K562 (cell line): ENCODE data around the gene DGKA. TPM values are rescaled to one million over a fixed set of nuclear protein-coding genes. Genes with fewer than 3 reads are reported as not detected.

Experiments
- CHD7 ChIP-seq: fragments of 200-600 bp; sonication (generic); IDR thresholded peaks from one replicate; pipeline ENCODE4 v1.6.1; 2012; ENCODE audit warnings: mild to moderate bottlenecking, low read depth, low read length, inconsistent platforms
- KDM1A ChIP-seq, 2 experiments: fragments of 450-650 bp; IDR thresholded peaks; 2 replicates each; pipeline ENCODE4 v1.6.1; 2016; ENCODE audit warnings: mild to moderate bottlenecking in 2 of 2
- polyA plus RNA-seq, 8 experiments: library from polyadenylated mRNA; depleted of rRNA in 4 of 8; stranded (reverse) in 5 of 8; unstranded in 3 of 8; fragments of >200 nt; fragmentation: Nextera tagmentation in 2 of 8; fragmentation: Illumina TruSeq in 1 of 8; extraction: Ambion mirVana in 2 of 8; extraction: Trizol in 1 of 8; gene quantifications; 2 replicates each; pipeline versions ENCODE4 v1.2.1 to v1.2.3, GENCODE V29; 2011 to 2014; ENCODE audit warnings: inconsistent platforms in 1 of 8, missing spikeins in 1 of 8
- total RNA-seq, 7 experiments: library from RNA; depleted of rRNA in 6 of 7; stranded (reverse); fragments of >200 nt in 6 of 7; fragmentation: Illumina TruSeq in 2 of 7; extraction: Trizol in 2 of 7; gene quantifications; 2 replicates each; pipeline versions ENCODE4 v1.2.1 to v1.2.3, GENCODE V29; 2011 to 2021; ENCODE audit warnings: low replicate concordance in 1 of 7

DGKA gene
- total and polyA plus RNA-seq, 9 of the 15 experiments (the other 6 are each of a cell fraction or from before 2014, with no cell fraction given) = 3.4 to 12.4 (median 6.2) TPM

GRCh38 chr12:55925870-55926737 is 4.9 kb upstream of the DGKA start (continued):
- TF ChIP-seq CHD7 = no peak
- TF ChIP-seq KDM1A (IDR thresholded peaks at IDR 0.05) = peak in 1 of 2 experiments; percentile 36; a peak in 1 of 4 replicates
- TF ChIP-seq, all 486 proteins: peak for 26
